Stimulated activated effector memory CD8-positive, alpha-beta T cell treated with anti-CD3 and anti-CD28 coated beads, Interleukin-12 subunit alpha, Interleukin-12 subunit beta, amount 100 ng/mL, for 72 hours (primary cell): ENCODE data around the gene UNC93A.

Experiments used
- ATAC-seq: fragments of 150-1000 bp; cut with Tn5 transposase; 2 replicates; pipeline ENCODE4 v1.10.0; 2021
- DNase-seq, 2 donors: peaks; one replicate each; pipeline ENCODE4 v3.0.0; 2021 to 2022; ENCODE audit warnings: low spot score in 2 of 2
- H3K27ac Mint-ChIP-seq: one replicate; pipeline ENCODE4 v1.8.0; 2022; ENCODE audit warnings: mild to moderate bottlenecking, mixed read lengths
- H3K36me3 Mint-ChIP-seq: one replicate; pipeline ENCODE4 v1.8.0; 2022; ENCODE audit warnings: mild to moderate bottlenecking, mixed read lengths
- H3K4me1 Mint-ChIP-seq: one replicate; pipeline ENCODE4 v1.8.0; 2022; ENCODE audit warnings: mixed read lengths
- H3K4me3 Mint-ChIP-seq: one replicate; pipeline ENCODE4 v1.8.0; 2022; ENCODE audit warnings: mild to moderate bottlenecking, mixed read lengths
- H3K9me3 Mint-ChIP-seq: one replicate; pipeline ENCODE4 v1.8.0; 2022; ENCODE audit warnings: mixed read lengths

The UNC93A gene

DNA sequence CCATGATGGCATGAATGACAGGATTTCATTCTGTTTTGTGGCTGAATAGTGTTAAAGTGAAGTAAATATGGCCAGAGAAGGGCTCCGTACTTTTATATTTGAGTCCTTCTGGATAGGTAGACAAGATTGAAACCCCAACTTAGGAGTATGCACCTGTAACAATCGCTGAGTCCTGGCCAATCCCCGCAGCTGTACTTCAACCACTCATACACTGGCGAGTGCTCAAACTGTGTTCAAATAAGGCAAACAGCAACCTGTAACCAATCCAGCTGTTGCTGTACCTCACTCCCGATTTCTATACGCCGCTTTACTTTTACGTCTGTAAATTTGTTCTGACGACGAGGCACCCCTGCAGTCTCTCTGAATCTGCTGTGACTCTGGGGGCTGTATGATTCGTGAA lies 40.5 kb downstream of the UNC93A start:
- DNase-seq (no peak), ATAC-seq (no peak)
- Mint-ChIP-seq H3K4me1 (peaks cover 8% of the 10 kb centered on the region), H3K9me3 (no peaks in the 10 kb centered on the region), H3K27ac (no peak overlapping the region), H3K36me3 (no peaks in the 10 kb centered on the region), H3K4me3 (no peak overlapping the region)

DNA sequence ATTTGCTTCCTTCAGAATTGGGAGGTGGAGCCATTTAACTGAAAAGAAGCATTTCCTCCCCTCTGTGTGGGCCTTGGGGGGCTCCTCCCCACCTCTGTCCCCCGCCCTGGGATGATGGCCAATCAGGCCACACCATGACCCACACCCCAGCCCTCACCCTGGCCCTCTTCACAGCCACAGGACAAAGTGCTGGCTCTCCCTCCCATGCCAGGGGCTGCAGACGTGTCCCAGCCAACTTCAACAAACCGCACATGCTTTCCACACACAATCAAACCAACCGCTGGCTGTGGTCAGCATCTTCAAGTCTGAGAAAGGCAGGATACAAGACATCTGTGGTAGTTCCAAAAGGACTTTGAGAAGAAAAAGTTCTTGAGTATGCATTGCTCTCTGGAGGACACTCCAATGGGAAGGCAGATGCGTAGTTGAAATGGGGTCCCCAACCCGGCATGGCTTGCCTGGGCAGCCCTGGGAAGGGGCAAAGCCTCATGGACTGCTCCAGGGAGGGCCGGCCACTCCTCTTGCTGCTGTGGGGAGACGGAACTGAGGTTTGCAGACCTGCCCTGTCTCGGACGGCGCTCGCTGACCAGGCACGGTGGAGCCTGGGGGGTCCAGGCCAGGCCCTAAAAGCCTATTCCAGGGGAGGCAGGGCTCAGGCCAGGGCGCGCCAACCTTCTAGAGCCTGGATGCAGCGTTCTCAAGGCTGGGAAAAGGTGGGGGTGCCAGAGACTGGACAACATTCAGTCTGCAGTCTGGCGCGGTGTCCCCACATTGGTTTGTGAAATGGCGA lies 45.9 kb downstream of the UNC93A start:
- Mint-ChIP-seq H3K27ac (no peak overlapping the region), H3K4me3 (no peak overlapping the region), H3K36me3 (no peaks in the 10 kb centered on the region), H3K9me3 (peaks cover 2% of the 10 kb centered on the region), H3K4me1 (peaks cover 4% of the 10 kb centered on the region)
- ATAC-seq (no peak), DNase-seq (no peak)

DNA sequence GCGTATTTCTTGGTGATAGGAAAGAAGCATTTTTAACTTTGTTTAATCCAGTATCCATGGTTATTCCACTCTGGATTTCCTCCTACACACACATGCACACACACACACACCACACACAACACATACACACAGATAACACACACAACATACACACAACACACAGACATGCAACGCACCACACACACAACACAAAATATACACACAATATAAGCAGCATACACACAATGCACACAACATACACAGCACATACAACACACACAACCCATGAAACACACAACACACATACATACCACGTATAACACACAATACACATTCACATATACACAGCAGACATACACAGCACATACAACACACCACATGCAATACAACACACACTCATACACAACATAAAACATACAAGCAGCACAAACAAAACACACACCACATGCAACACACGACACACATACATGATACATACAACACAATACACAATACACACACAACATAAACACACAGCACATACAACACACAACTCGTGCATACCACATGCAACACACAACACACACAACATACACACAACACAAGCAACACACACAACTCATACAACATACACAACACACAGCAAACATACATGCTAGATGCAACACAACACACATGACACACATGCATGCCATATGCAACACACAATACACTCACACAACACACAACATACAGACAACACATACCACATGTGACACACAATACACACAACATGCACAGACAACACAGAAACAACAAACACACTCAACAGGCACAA lies 46.7 kb downstream of the UNC93A start:
- peaks cover 2% of the 10 kb centered on the region for H3K9me3 Mint-ChIP-seq
- H3K4me3 Mint-ChIP-seq: no peak overlapping the region
- peaks cover 4% of the 10 kb centered on the region for H3K4me1 Mint-ChIP-seq
- no peak overlapping the region for H3K27ac Mint-ChIP-seq
- ATAC-seq (no peak), DNase-seq (no peak)
- H3K36me3 Mint-ChIP-seq: no peaks in the 10 kb centered on the region

DNA sequence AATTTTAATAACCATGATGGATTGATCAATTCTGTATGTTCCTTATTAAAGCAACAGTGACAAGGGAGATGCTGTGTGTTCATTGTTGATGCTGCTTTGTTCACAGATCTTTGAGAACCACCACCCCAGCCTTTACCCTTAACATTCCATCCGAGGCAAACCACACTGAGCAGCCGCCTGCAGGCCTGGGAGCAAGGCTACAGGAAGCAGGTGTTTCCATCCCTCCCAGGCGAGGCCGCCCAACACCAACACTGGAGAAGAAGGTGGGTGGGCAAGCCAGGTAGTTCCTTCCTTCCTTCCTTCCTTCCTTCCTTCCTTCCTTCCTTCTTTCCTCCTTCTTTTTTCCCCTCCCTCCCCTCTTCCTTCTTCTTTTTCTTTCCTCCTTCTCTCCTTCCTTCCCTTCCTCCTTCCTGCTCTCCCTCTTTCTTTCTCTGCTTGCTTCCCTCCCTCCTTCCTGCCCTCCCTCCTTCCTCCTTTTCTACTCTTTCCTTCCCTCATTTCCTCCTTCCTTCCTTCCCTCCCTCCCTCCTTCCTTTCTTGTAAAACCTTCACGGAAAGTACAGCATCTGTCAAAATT lies 47.5 kb downstream of the UNC93A start:
- Mint-ChIP-seq H3K36me3 (no peaks in the 10 kb centered on the region), H3K4me1 (peaks cover 4% of the 10 kb centered on the region), H3K27ac (no peak overlapping the region), H3K4me3 (no peak overlapping the region), H3K9me3 (peaks cover 2% of the 10 kb centered on the region)
- DNase-seq: no peak
- ATAC-seq: no peak

DNA sequence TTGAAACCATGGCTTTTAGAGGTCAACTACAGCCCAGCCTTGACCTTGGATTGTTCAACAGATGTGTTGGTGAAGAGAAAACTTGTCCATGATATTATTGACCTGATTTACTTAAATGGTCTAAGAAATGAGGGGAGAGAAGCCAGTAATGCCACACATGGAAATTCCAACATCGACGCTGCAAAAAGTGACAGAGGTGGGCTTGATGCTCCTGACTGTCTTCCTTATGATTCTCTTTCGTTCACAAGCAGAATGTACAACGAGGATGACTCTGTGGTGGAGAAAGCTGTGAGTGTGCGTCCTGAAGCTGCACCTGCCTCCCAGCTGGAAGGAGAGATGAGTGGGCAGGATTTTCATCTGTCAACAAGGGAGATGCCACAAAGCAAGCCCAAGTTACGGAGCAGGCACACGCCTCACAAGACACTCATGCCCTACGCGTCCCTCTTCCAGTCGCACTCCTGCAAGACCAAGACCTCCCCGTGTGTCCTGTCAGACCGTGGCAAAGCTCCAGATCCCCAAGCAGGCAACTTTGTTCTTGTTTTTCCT lies 50.0 kb downstream of the UNC93A start:
- Mint-ChIP-seq H3K27ac (no peak overlapping the region), H3K4me3 (no peak overlapping the region), H3K4me1 (peaks cover 4% of the 10 kb centered on the region), H3K9me3 (peaks cover 2% of the 10 kb centered on the region), H3K36me3 (no peaks in the 10 kb centered on the region)
- no peak for DNase-seq
- ATAC-seq: no peak

DNA sequence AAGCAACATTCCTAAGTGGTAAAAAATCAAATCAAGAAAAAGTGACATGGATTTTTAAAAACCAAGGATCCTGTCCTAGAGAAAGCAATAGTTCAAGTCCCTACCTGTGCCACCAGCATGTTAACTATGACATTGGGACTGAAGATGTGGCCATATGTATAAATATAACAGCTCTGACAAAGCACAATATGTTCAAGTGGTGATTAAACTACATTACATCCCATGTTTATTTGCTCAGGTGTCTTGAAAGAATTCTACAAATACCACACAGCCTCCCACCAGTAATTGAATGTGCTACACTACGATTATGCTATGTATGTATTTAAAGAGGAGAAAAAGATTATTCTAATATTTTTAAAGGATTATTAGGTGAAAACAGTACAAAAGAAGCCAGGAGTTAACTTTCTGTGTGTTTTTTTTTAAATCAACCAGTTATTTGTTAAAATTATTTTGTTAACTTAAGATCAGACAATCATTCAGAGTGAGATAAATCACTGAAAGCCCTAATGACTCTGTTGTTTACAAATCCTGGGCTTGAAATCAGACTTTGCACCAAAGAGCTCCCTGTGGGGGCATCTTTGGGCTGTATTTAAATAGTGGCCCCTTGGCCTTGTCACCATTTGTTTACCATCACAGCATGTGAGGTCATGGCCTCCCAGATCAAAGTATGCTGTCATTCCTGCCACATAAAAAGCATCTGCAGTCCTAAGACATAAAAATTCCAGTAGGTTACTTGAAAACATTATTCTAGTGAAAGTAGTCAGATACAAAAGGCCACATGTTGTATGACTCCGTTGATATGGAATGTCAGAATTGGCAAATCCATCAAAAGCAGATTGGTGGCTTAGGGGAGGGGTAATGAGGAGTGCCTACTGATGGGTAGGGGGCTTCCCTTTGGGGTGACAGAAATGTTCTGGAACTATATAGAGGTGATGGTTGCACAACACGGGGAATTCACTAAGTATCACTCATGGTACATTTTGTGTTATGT lies 50.8 kb downstream of the UNC93A start:
- H3K9me3 Mint-ChIP-seq: peaks cover 2% of the 10 kb centered on the region
- DNase-seq: no peak

DNA sequence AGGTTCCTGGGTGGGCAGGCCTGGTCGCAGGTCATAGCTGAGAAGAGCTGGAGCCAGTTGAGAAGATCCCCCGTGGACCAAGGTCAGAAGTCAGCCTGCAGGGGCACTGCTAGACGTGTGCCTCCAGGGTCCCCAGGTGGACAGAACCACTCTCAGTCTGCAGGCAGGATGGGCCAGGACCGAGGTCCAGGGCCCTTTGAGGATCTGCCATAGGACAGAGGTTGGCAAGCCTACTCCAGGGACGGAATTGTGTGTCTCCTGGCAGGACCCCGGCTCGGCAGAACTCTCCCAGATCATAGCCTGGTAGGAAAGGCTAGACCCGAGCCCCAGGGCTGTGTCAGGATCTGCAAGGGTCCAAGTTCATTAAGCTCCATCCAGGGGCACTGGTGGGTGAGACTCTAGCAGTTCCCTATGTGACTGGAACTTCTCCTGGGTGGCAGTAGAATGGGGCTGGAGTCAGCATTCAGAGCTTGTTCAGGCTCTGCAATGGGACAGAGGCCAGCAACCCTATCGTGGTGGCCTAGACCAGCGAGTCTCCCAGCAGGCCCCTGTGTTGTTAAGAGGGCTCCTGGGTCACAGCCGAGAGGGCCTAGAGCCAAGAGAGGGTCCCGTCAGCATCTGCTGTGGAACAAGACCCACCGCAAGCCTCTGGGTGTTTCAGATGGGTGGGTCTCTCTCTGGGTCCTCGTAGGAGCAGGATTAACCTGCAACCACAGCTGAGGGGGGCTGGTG lies 51.9 kb downstream of the UNC93A start:
- H3K4me1 Mint-ChIP-seq: peaks cover 4% of the 10 kb centered on the region
- H3K36me3 Mint-ChIP-seq: no peaks in the 10 kb centered on the region

More for the DNA sequence above, 50.8 kb downstream of the UNC93A start:
- Mint-ChIP-seq H3K4me3 (no peak overlapping the region), H3K36me3 (no peaks in the 10 kb centered on the region), H3K4me1 (peaks cover 4% of the 10 kb centered on the region), H3K27ac (no peak overlapping the region)
- ATAC-seq: no peak

DNA sequence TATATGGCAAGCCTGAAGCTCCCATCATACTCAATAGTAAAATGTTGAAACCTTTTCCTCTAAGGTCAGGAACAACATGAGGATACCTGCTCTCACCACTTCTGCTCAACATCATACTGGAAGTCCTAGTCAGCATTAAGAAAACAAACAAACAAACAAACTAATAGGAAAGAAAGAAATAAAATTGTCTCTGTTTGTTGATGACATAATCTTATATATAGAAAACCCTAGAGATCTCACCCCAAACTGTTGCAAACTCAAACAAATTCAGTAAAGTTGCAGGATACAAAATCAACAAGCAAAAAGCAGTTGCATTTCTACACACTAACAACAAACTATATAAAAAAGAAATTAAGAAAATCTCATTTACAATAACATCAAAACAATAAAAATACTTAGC lies 54.2 kb downstream of the UNC93A start:
- DNase-seq (no peak), ATAC-seq (no peak)
- H3K4me1 Mint-ChIP-seq: peaks cover 6% of the 10 kb centered on the region
- no peak overlapping the region for H3K27ac Mint-ChIP-seq
- H3K36me3 Mint-ChIP-seq: peaks cover 4% of the 10 kb centered on the region
- H3K9me3 Mint-ChIP-seq: no peaks in the 10 kb centered on the region
- H3K4me3 Mint-ChIP-seq: no peak overlapping the region

More for the DNA sequence above, 51.9 kb downstream of the UNC93A start:
- no peak for ATAC-seq
- no peak for DNase-seq
- H3K4me3 Mint-ChIP-seq: no peak overlapping the region
- peaks cover 2% of the 10 kb centered on the region for H3K9me3 Mint-ChIP-seq
- H3K27ac Mint-ChIP-seq: no peak overlapping the region

DNA sequence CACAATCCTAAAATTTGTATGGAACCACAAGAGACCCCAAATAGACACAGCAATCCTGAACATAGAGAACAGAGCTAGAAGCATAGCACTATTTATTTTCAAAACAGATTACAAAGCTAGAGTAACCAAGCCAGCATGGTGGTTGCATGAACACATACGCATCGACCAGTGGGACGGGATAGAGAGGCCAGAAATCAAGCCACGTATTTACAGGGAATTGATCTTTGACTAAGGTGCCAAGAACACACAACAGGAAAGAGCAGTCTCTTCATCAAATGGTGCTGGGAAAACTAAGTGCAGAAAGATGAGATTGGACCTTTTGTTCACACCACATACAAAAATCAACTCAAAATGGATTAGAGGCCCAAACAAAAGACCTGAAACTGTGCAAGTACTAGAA lies 54.8 kb downstream of the UNC93A start:
- peaks cover 10% of the 10 kb centered on the region for H3K4me1 Mint-ChIP-seq
- no peak for DNase-seq
- H3K4me3 Mint-ChIP-seq: no peak overlapping the region
- H3K27ac Mint-ChIP-seq: no peak overlapping the region
- no peak for ATAC-seq
- peaks cover 6% of the 10 kb centered on the region for H3K36me3 Mint-ChIP-seq
- H3K9me3 Mint-ChIP-seq: no peaks in the 10 kb centered on the region

DNA sequence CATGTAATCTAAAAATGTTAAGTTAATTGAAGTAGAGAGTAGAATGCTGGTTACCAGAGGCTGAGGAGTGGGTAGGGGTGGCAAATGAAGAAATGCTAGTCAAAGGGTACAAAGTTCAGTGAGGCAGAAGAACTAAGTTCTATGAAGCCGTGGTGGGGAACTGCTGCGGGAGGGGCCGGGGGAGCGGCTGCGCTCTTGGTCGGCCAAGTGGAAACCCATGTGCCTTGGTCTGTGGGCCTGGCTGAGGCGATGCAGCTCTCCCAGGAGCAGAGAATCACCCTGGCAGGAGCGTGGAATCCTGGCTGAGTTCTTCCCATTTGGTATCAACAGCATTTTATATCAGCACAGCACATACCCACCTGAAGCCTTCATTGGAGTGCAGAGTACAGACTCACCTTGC lies 56.1 kb downstream of the UNC93A start:
- no peak for DNase-seq
- peaks cover 23% of the 10 kb centered on the region for H3K4me1 Mint-ChIP-seq
- H3K4me3 Mint-ChIP-seq: no peak overlapping the region
- ATAC-seq: no peak
- no peak overlapping the region for H3K27ac Mint-ChIP-seq
- H3K36me3 Mint-ChIP-seq: peaks cover 18% of the 10 kb centered on the region
- no peaks in the 10 kb centered on the region for H3K9me3 Mint-ChIP-seq

DNA sequence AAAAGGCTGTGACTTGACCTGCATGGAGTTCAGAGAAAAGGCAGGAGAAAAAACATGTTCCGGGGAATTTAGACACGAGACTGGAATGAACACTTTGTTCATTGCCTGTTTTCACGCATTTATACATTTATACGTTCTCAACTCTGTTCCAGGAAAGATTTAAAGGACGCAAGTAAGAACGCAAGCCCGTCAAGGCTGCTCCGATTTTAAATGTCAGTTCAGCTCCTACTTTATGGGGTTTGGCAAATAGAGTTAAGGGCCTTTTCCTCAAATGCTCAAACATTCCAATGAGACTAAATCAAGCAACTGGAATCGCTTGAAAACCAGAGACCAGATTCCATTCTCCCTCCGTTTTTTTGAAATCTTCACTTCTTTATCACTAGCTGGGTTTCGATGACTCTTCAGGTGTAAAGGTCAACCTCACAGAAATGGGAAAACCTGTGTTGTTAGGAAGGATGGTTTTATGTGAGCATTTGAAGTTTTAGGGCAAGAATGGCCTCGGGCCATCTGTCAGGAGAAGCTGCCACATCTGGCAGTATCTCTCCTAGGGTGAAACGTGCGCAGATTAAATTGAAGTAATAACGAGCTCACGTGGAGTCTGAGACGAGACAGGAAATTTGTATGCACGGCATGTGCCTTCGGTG lies 58.6 kb downstream of the UNC93A start:
- Mint-ChIP-seq H3K4me3 (peak overlapping the region; percentile 80), H3K9me3 (no peaks in the 10 kb centered on the region), H3K4me1 (peaks cover 25% of the 10 kb centered on the region), H3K36me3 (peaks cover 18% of the 10 kb centered on the region), H3K27ac (peak overlapping the region; percentile 95)
- ATAC-seq (no peak), DNase-seq (no peak)

DNA sequence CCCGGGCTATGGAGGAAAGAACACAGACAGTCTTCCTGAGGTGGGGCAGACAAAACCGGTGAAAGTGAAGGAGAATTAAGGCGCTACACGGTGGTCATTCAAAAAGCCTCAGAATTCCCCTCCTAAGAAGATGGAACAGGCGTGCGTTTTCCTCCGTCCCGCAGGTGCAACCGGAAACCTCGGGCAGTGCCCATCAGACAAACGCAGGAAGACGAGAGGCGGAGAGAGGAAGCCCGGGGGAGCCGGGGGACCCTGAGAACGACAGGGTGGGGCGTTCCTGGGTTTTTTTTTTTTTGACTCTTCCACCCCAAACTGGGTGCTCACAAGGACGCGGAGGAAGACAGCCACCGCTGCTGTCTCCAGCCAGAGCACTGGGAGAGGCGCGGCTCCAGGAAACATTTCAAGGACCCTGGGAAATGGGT lies 59.2 kb downstream of the UNC93A start:
- Mint-ChIP-seq H3K4me3 (peak overlapping the region; percentile 80), H3K36me3 (peaks cover 18% of the 10 kb centered on the region), H3K9me3 (no peaks in the 10 kb centered on the region), H3K4me1 (peaks cover 25% of the 10 kb centered on the region), H3K27ac (peak overlapping the region; percentile 95)
- ATAC-seq (no peak), DNase-seq (no peak)

DNA sequence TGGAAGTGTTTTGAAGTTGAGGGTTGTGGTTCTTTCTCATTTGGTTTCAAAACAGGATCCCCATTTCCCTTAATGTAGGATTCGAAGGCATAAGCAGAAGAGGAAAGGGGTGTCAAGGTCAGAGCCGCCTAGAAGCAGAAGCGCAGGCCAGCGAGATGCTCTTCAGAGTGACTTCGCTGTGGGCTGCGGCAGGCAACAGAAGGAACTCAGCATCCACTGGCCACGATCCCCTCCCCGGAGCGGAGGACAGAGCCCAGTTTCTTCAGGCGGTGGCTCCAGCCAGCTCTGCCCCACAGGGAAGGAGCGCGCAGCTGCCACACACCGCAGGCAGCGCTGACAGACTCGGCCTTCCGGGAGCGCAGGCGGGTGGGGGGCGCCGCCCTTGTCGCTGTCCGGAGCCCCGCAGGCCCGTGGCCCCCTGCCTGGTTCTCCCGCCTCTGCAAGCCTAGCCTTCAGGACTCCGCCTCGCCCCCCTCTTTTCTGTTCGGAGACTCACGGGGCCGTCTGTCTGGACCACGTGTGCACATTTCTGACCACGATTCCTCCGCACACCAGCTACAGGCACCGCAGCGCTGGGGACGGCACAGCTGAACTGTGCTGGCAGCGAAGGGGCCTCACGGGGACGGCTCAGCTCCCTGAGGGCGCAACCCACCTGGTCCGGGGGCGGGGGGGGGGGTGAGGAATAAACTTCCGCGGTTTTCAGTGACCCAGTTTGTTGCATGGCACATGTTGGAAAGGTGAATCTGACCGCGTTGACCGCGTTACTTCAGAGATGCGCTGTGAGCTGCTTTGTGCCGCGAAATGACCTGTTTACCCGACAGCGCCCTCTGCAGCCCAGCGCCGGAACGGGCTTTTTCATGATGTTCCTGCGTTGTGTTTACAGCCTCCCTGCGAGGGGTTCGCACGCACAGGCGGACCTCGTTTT lies 59.9 kb downstream of the UNC93A start:
- peaks cover 18% of the 10 kb centered on the region for H3K36me3 Mint-ChIP-seq
- DNase-seq: peak; percentile 84 to 95
- peaks cover 30% of the 10 kb centered on the region for H3K4me1 Mint-ChIP-seq
- peak overlapping the region; percentile 80 for H3K4me3 Mint-ChIP-seq
- peak; percentile 88 for ATAC-seq
- peak overlapping the region; percentile 95 for H3K27ac Mint-ChIP-seq
- no peaks in the 10 kb centered on the region for H3K9me3 Mint-ChIP-seq
